Spleen (tissue), 11 donors: ENCODE measurements around the gene TMEM218. TPM values are rescaled to one million over a fixed set of nuclear protein-coding genes. Genes with fewer than 3 reads are reported as not detected.

ENCODE experiments used
- DNase-seq: peaks from one replicate; pipeline ENCODE4 v3.0.0-alpha.2; 2020
- H3K27ac ChIP-seq, 8 donors: fragments of 200-600 bp; sonication (generic) in 7 of 8; 1 replicate in 4 of 8; 2 replicates in 4 of 8; pipeline versions ENCODE4 v1.5.0 to v1.8.0; 2016 to 2021; ENCODE audit warnings: inconsistent platforms in 4 of 8, mild to moderate bottlenecking in 4 of 8, moderate library complexity in 1 of 8
- H3K27me3 ChIP-seq, 7 donors: fragments of 200-600 bp; sonication (generic) in 6 of 7; replicated peaks in 1 of 7; 1 replicate in 4 of 7; 2 replicates in 3 of 7; pipeline versions ENCODE4 v1.5.0 to v1.8.0; 2016 to 2021; ENCODE audit warnings: inconsistent platforms in 3 of 7, mild to moderate bottlenecking in 1 of 7
- H3K36me3 ChIP-seq, 6 donors: fragments of 200-600 bp; sonication (generic) in 5 of 6; 1 replicate in 4 of 6; 2 replicates in 2 of 6; pipeline versions ENCODE4 v1.5.0 to v1.8.0; 2016 to 2021; ENCODE audit warnings: inconsistent platforms in 2 of 6
- H3K4me1 ChIP-seq, 6 donors: fragments of 200-600 bp; sonication (generic) in 5 of 6; 1 replicate in 3 of 6; 2 replicates in 3 of 6; pipeline versions ENCODE4 v1.5.0 to v1.8.0; 2016 to 2021; ENCODE audit warnings: inconsistent platforms in 3 of 6
- H3K4me3 ChIP-seq, 8 donors: fragments of 200-600 bp; sonication (generic) in 7 of 8; 1 replicate in 4 of 8; 2 replicates in 4 of 8; pipeline versions ENCODE4 v1.5.0 to v1.8.0; 2016 to 2021; ENCODE audit warnings: inconsistent platforms in 4 of 8, mild to moderate bottlenecking in 4 of 8, moderate library complexity in 2 of 8
- H3K9me3 ChIP-seq, 8 donors: fragments of 200-600 bp; sonication (generic) in 7 of 8; 1 replicate in 4 of 8; 2 replicates in 4 of 8; pipeline versions ENCODE4 v1.5.0 to v1.8.0; 2016 to 2021; ENCODE audit warnings: inconsistent platforms in 4 of 8
- CTCF ChIP-seq, 11 experiments: fragments of 200-600 bp in 7 of 11; fragments of 450-650 bp in 4 of 11; sonication (generic) in 4 of 11; IDR thresholded peaks in 8 of 11; conservative IDR thresholded peaks in 3 of 11; 1 replicate in 7 of 11; 2 replicates in 4 of 11; pipeline versions ENCODE4 v1.4.0 to v1.8.0; 2016 to 2021; ENCODE audit warnings: antibody characterized with exemption in 11 of 11, inconsistent platforms in 4 of 11, mild to moderate bottlenecking in 1 of 11
- POLR2A ChIP-seq, 3 donors: fragments of 450-650 bp; IDR thresholded peaks; one replicate each; pipeline ENCODE4 v1.5.1; 2017; ENCODE audit warnings: antibody characterized with exemption in 3 of 3, mild to moderate bottlenecking in 1 of 3
- POLR2AphosphoS5 ChIP-seq, 3 donors: sonication (generic); formaldehyde crosslinking; IDR thresholded peaks; one replicate each; pipeline ENCODE4 v1.5.1; 2017; ENCODE audit warnings: antibody characterized with exemption in 3 of 3
- WGBS, 5 donors: extraction: QIAGEN DNeasy Blood & Tissue Kit in 3 of 5; methylation state at CpG; one replicate each; pipeline versions ENCODE4 v1.1.5 to v1.1.7; 2013 to 2018; 5-methylcytosine and 5-hydroxymethylcytosine counted together
- intact Hi-C: fragments of 100-400 bp; cut with DNase I; formaldehyde crosslinking; loops from one replicate; pipeline ENCODE4 v1.15.0; 2023; ENCODE audit warnings: low total_unique reads
- polyA plus RNA-seq, 3 donors: library from polyadenylated mRNA; stranded (reverse); fragments of 200-250 nt; gene quantifications; one replicate each; pipeline ENCODE4 v1.2.1, GENCODE V29; 2013
- total RNA-seq, 7 donors: library from RNA; depleted of rRNA in 3 of 7; stranded (reverse); fragments of >200 nt in 3 of 7; fragmentation: NEBNext Ultra II Directional in 4 of 7; extraction: Animal tissue kit (Norgen Biotek cat#: 25700) in 4 of 7; gene quantifications; one replicate each; pipeline versions ENCODE4 v1.1.0 to v1.2.1, GENCODE V29; 2016 to 2021
- donor health status: healthy with polysubstance abuse.
- donor health status: DM: no; HTN: no; CAD: no; lungs with moderate emphysema.
- donor health status: DM: no; HTN: no; CAD: no.
- donor health status: Bipolar disorder and iron deficiency.
- donor health status: healthy.
- donor health status: DM: no; HTN: no; CAD: no.
- donor health status: DM: yes; HTN: yes; CAD: no.

The TMEM218 gene
- total and polyA plus RNA-seq, 10 donors, result 12.0 to 34.7 (median 20.7) TPM

GRCh38 chr11:125085301-125086081 lies 25.9 kb downstream of the TMEM218 start:
- H3K36me3 ChIP-seq, result peaks cover 0 to 83% (median 0%) of the 10 kb centered on the region in 6 donors
- H3K27me3 ChIP-seq, result peaks cover 0 to 3% (median 0%) of the 10 kb centered on the region in 7 donors
- intact Hi-C loops, result no loop called here
- no peak overlapping the region for H3K4me3 ChIP-seq
- DNase-seq, result peak; percentile 72
- WGBS, 5 donors, result 84 to 93% (median 86%) methylated on average over 13 to 20 of the region's 20 CpGs
- no peaks in the 10 kb centered on the region for H3K9me3 ChIP-seq
- TF ChIP-seq CTCF (IDR thresholded peaks at IDR 0.05 in 8 of 11, conservative IDR thresholded peaks at IDR 0.05 in 3 of 11), result no peak
- TF ChIP-seq POLR2A (IDR thresholded peaks at IDR 0.05), result no peak
- no peak for TF ChIP-seq POLR2AphosphoS5 (IDR thresholded peaks at IDR 0.05)
- peaks cover 0 to 18% (median 0%) of the 10 kb centered on the region in 6 donors for H3K4me1 ChIP-seq
- no peak overlapping the region for H3K27ac ChIP-seq

- TF ChIP-seq CTCF (IDR thresholded peaks at IDR 0.05 in 8 of 11, conservative IDR thresholded peaks at IDR 0.05 in 3 of 11) (no peak), POLR2A (IDR thresholded peaks at IDR 0.05) (no peak), POLR2AphosphoS5 (IDR thresholded peaks at IDR 0.05) (no peak)
- 81 to 95% (median 88%) methylated on average over 8 of the region's 8 CpGs for whole genome bisulfite sequencing, 5 donors
- DNase-seq, result peak; percentile 69
- no peaks in the 10 kb centered on the region for H3K9me3 ChIP-seq
- intact Hi-C loops, result no loop called here
- H3K4me1 ChIP-seq, result peaks cover 0 to 18% (median 0%) of the 10 kb centered on the region in 6 donors
- H3K4me3 ChIP-seq, result no peak overlapping the region
- no peak overlapping the region for H3K27ac ChIP-seq
- peaks cover 0 to 3% (median 0%) of the 10 kb centered on the region in 7 donors for H3K27me3 ChIP-seq
- H3K36me3 ChIP-seq, result peaks cover 0 to 85% (median 0%) of the 10 kb centered on the region in 6 donors
Observed at GRCh38 chr11:125084761-125085231, 26.6 kb downstream of the TMEM218 start.

GRCh38 chr11:125084057-125084416 lies 27.4 kb downstream of the TMEM218 start:
- TF ChIP-seq CTCF (IDR thresholded peaks at IDR 0.05 in 8 of 11, conservative IDR thresholded peaks at IDR 0.05 in 3 of 11) (no peak), POLR2AphosphoS5 (IDR thresholded peaks at IDR 0.05) (no peak), POLR2A (IDR thresholded peaks at IDR 0.05) (no peak)
- Histone ChIP-seq H3K27me3 (peaks cover 0 to 3% (median 0%) of the 10 kb centered on the region in 7 donors), H3K4me3 (no peak overlapping the region), H3K36me3 (peaks cover 0 to 87% (median 0%) of the 10 kb centered on the region in 6 donors), H3K4me1 (peaks cover 0 to 18% (median 0%) of the 10 kb centered on the region in 6 donors), H3K9me3 (no peaks in the 10 kb centered on the region), H3K27ac (peak overlapping the region in 1 of 8 donors; percentile 76)
- intact Hi-C loops, result no loop called here
- DNase-seq, result peak; percentile 74
- 88 to 96% (median 95%) methylated on average over 11 of the region's 11 CpGs for WGBS, 5 donors
